ENCODE results near the gene AAK1. TPM values are rescaled to one million over a fixed set of nuclear protein-coding genes. Genes with fewer than 3 reads are reported as not detected.
"Not testable (repeated sequence)": the region's sequence is repeated elsewhere in the genome, so short reads cannot be mapped to it uniquely, and the experiment has no call there.

AAK1 gene
- 106 and 113 TPM in 2 replicates for total RNA-seq

GRCh38 chr2:69643602-69644505 is at the start of gene AAK1:
Gene AAK1 (minus strand): TSS chr2:69643739. CDS start chr2:69643040, 699 bp downstream.
- intact Hi-C loops (cut with micrococcal nuclease): loop anchor here (1.0 to 10.0 kb wide), 16 partner anchors 31 to 1487 kb away; partner anchors contain the start of genes APLF, ARHGAP25, C2orf42 and FBXO48

GRCh38 chr2:69692424-69692823 is 48.9 kb upstream of the AAK1 start:
- intact Hi-C loops (cut with micrococcal nuclease): loop anchor here (2.0 kb wide), 1 partner anchor 18 kb away; no protein-coding TSS in a partner anchor

GRCh38 chr2:69689969-69690368 is 46.4 kb upstream of the AAK1 start:
- intact Hi-C loops (cut with micrococcal nuclease): no loop called here

- intact Hi-C loops (cut with micrococcal nuclease): no loop called here
These were observed 45.9 kb upstream of the AAK1 start for GRCh38 chr2:69689466-69689865.

- intact Hi-C loops (cut with micrococcal nuclease): no loop called here
These were observed 44.6 kb upstream of the AAK1 start for GRCh38 chr2:69687971-69688611.

GRCh38 chr2:69686813-69687212 is 43.3 kb upstream of the AAK1 start:
- intact Hi-C loops (cut with micrococcal nuclease): no loop called here

- intact Hi-C loops (cut with micrococcal nuclease): loop anchor here (1.0 kb wide), 1 partner anchor 8 kb away; no protein-coding TSS in a partner anchor
These were observed 41.9 kb upstream of the AAK1 start for GRCh38 chr2:69685321-69686048.

GRCh38 chr2:69683170-69683971 is 39.8 kb upstream of the AAK1 start:
- intact Hi-C loops (cut with micrococcal nuclease): loop anchor here (1.0 kb wide), 1 partner anchor 31 kb away; no protein-coding TSS in a partner anchor

GRCh38 chr2:69682525-69682924 is 39.0 kb upstream of the AAK1 start:
- intact Hi-C loops (cut with micrococcal nuclease): no loop called here

- intact Hi-C loops (cut with micrococcal nuclease): no loop called here
These were observed 36.6 kb upstream of the AAK1 start for GRCh38 chr2:69680001-69680675.

- intact Hi-C loops (cut with micrococcal nuclease): no loop called here
These were observed 34.4 kb upstream of the AAK1 start for GRCh38 chr2:69677914-69678313.

GRCh38 chr2:69676146-69676545 is 32.6 kb upstream of the AAK1 start:
- intact Hi-C loops (cut with micrococcal nuclease): no loop called here

GRCh38 chr2:69674316-69674670 is 30.8 kb upstream of the AAK1 start:
- intact Hi-C loops (cut with micrococcal nuclease): loop anchor here (2.0 kb wide), 2 partner anchors 19 to 73 kb away; no protein-coding TSS in a partner anchor

GRCh38 chr2:69673098-69673497 is 29.6 kb upstream of the AAK1 start:
- intact Hi-C loops (cut with micrococcal nuclease): not testable (repeated sequence)

- intact Hi-C loops (cut with micrococcal nuclease): no loop called here
These were observed 26.1 kb upstream of the AAK1 start for GRCh38 chr2:69669666-69670065.

- intact Hi-C loops (cut with micrococcal nuclease): no loop called here
These were observed 25.1 kb upstream of the AAK1 start for GRCh38 chr2:69668598-69668997.

GRCh38 chr2:69667805-69668382 is 24.4 kb upstream of the AAK1 start:
- intact Hi-C loops (cut with micrococcal nuclease): no loop called here

GRCh38 chr2:69665152-69665551 is 21.6 kb upstream of the AAK1 start:
- intact Hi-C loops (cut with micrococcal nuclease): no loop called here

- intact Hi-C loops (cut with micrococcal nuclease): no loop called here
These were observed 20.3 kb upstream of the AAK1 start for GRCh38 chr2:69663860-69664259.

GRCh38 chr2:69662547-69662946 is 19.0 kb upstream of the AAK1 start:
- intact Hi-C loops (cut with micrococcal nuclease): not testable (repeated sequence)

All from T-helper 1 cell treated with Interleukin-12 subunit alpha and Interleukin-12 subunit beta and Interleukin-4 antibody, amounts not matched to agents 30 ng/mL and 1 ng/mL, for 36 hours (primary cell).